Mesenchymal stem cell (in vitro differentiated cells and primary cell): ENCODE data around the gene C8G.

Experiments
- DNase-seq: peaks from one replicate; pipeline ENCODE4 v3.0.0-alpha.2; 2013
- H2AFZ ChIP-seq: one replicate; pipeline ENCODE4 v1.6.1; 2013; ENCODE audit warnings: low read depth, mild to moderate bottlenecking, control low read depth, inconsistent platforms, low read length, moderate library complexity
- H2AK5ac ChIP-seq: 2 replicates; pipeline ENCODE4 v1.6.1; 2013; ENCODE audit warnings: low read length, moderate library complexity, mild to moderate bottlenecking, inconsistent platforms; ENCODE audit not compliant: severe bottlenecking
- H2BK120ac ChIP-seq: one replicate; pipeline ENCODE4 v1.6.1; 2013; ENCODE audit warnings: low read depth, mild to moderate bottlenecking, inconsistent platforms, low read length, moderate library complexity
- H2BK12ac ChIP-seq, 2 experiments: one replicate each; pipeline ENCODE4 v1.6.1; 2013; ENCODE audit warnings: inconsistent platforms in 2 of 2, low read length in 2 of 2, mild to moderate bottlenecking in 2 of 2, moderate library complexity in 2 of 2, control low read depth in 1 of 2
- H2BK15ac ChIP-seq: one replicate; pipeline ENCODE4 v1.6.1; 2013; ENCODE audit warnings: mild to moderate bottlenecking, low read depth, inconsistent platforms; ENCODE audit not compliant: poor library complexity, severe bottlenecking
- H2BK5ac ChIP-seq: 2 replicates; pipeline ENCODE4 v1.6.1; 2013; ENCODE audit warnings: low read depth, mild to moderate bottlenecking, low read length, control low read depth, inconsistent platforms; ENCODE audit not compliant: poor library complexity, severe bottlenecking
- H3K14ac ChIP-seq, 2 experiments: one replicate each; pipeline ENCODE4 v1.6.1; 2013; ENCODE audit warnings: inconsistent platforms in 2 of 2, low read length in 2 of 2, control low read depth in 1 of 2, mild to moderate bottlenecking in 1 of 2, moderate library complexity in 1 of 2
- H3K18ac ChIP-seq, 2 experiments: one replicate each; pipeline ENCODE4 v1.6.1; 2013; ENCODE audit warnings: inconsistent platforms in 2 of 2, low read length in 2 of 2, control low read depth in 1 of 2, low read depth in 1 of 2, mild to moderate bottlenecking in 1 of 2
- H3K23ac ChIP-seq, 2 experiments: one replicate each; pipeline ENCODE4 v1.6.1; 2013; ENCODE audit warnings: inconsistent platforms in 2 of 2, low read length in 2 of 2, mild to moderate bottlenecking in 2 of 2, moderate library complexity in 2 of 2, control low read depth in 1 of 2
- H3K27ac ChIP-seq: 2 replicates; pipeline ENCODE4 v1.5.1; 2013; ENCODE audit warnings: mild to moderate bottlenecking, moderate library complexity, low read length, control low read depth, inconsistent platforms; ENCODE audit not compliant: poor library complexity, severe bottlenecking
- H3K27me3 ChIP-seq, 2 experiments: 2 replicates each; pipeline versions ENCODE4 v1.6.1 to v1.7.0; 2013; ENCODE audit warnings: low read length in 2 of 2, mild to moderate bottlenecking in 2 of 2, moderate library complexity in 2 of 2, control low read depth in 1 of 2, inconsistent platforms in 1 of 2; ENCODE audit not compliant: control insufficient read depth in 1 of 2, insufficient read depth in 1 of 2
- H3K36me3 ChIP-seq, 2 experiments: 2 replicates each; pipeline versions ENCODE4 v1.6.1 to v1.7.0; 2013; ENCODE audit warnings: low read length in 2 of 2, control low read depth in 1 of 2, inconsistent platforms in 1 of 2, low read depth in 1 of 2, mild to moderate bottlenecking in 1 of 2; ENCODE audit not compliant: insufficient read depth in 2 of 2, control insufficient read depth in 1 of 2
- H3K4ac ChIP-seq, 2 experiments: one replicate each; pipeline ENCODE4 v1.6.1; 2013; ENCODE audit warnings: inconsistent platforms in 2 of 2, low read length in 2 of 2, mild to moderate bottlenecking in 2 of 2, moderate library complexity in 2 of 2, control low read depth in 1 of 2, low read depth in 1 of 2
- H3K4me1 ChIP-seq: 2 replicates; pipeline ENCODE4 v1.6.1; 2013; ENCODE audit warnings: low read depth, low read length, control low read depth; ENCODE audit not compliant: control insufficient read depth, insufficient read depth
- H3K4me2 ChIP-seq: 2 replicates; pipeline ENCODE4 v1.6.1; 2013; ENCODE audit warnings: low read length, mild to moderate bottlenecking, inconsistent platforms; ENCODE audit not compliant: poor library complexity, severe bottlenecking
- H3K4me3 ChIP-seq, 2 experiments: 2 replicates each; pipeline versions ENCODE4 v1.5.1 to v1.7.0; 2013; ENCODE audit warnings: low read length in 2 of 2, mild to moderate bottlenecking in 2 of 2, control low read depth in 1 of 2, low read depth in 1 of 2; ENCODE audit not compliant: insufficient read depth in 1 of 2
- H3K79me1 ChIP-seq: replicated peaks from 2 replicates; pipeline ENCODE4 v1.6.1; 2013; ENCODE audit warnings: mild to moderate bottlenecking, control low read depth, low read length, inconsistent platforms; ENCODE audit not compliant: poor library complexity, severe bottlenecking
- H3K9ac ChIP-seq: 2 replicates; pipeline ENCODE4 v1.7.0; 2013; ENCODE audit warnings: mild to moderate bottlenecking, low read length, moderate library complexity
- H3K9me3 ChIP-seq: 2 replicates; pipeline ENCODE4 v1.7.0; 2013; ENCODE audit warnings: mild to moderate bottlenecking, low read length; ENCODE audit not compliant: control insufficient read depth
- H4K8ac ChIP-seq: one replicate; pipeline ENCODE4 v1.6.1; 2013; ENCODE audit warnings: inconsistent platforms, mild to moderate bottlenecking, low read length, moderate library complexity
- H4K91ac ChIP-seq: one replicate; pipeline ENCODE4 v1.6.1; 2013; ENCODE audit warnings: mild to moderate bottlenecking, low read length, inconsistent platforms
- WGBS: methylation state at CpG from one replicate; pipeline ENCODE4 v1.1.7; 2013; ENCODE audit warnings: mixed read lengths; 5-methylcytosine and 5-hydroxymethylcytosine counted together

Gene C8G

DNA sequence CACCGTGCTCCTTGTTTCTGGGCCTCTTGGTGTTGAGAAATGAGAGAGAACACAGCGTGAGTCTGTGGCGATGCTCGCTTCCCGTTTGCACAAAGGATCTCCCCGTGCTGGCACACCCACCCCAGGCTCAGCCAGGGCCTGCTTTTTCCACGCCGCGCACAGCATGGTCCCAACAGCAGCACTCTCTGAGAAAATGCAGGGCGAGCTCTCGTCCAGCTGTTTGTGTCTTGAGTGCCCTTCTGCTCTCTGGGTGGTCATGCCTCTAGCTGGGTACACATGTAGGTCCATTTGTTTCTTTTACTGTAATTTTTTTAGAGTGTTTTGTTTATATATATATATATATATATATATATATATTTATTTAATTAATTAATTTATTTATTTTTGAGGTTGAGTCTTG lies 27.1 kb upstream of the C8G start:
- WGBS, result 98% methylated on average over 10 of the region's 11 CpGs
- no peak overlapping the region for H2BK15ac ChIP-seq
- H3K9me3 ChIP-seq, result no peaks in the 10 kb centered on the region
- H2BK5ac ChIP-seq, result no peak overlapping the region
- H3K36me3 ChIP-seq, result peaks cover 52 to 73% of the 10 kb centered on the region in 2 experiments
- H2AK5ac ChIP-seq, result no peak overlapping the region
- no peak overlapping the region for H2AFZ ChIP-seq
- H2BK120ac ChIP-seq, result no peak overlapping the region
- H3K9ac ChIP-seq, result no peak overlapping the region
- H3K18ac ChIP-seq, result no peak overlapping the region
- peaks cover 45% of the 10 kb centered on the region for H3K79me1 ChIP-seq
- no peak overlapping the region for H3K14ac ChIP-seq
- H2BK12ac ChIP-seq, result no peak overlapping the region
- no peaks in the 10 kb centered on the region for H3K27me3 ChIP-seq
- no peak overlapping the region for H4K91ac ChIP-seq
- H3K4me3 ChIP-seq, result no peak overlapping the region
- DNase-seq, result no peak
- no peak overlapping the region for H3K27ac ChIP-seq
- no peak overlapping the region for H3K4ac ChIP-seq
- H3K23ac ChIP-seq, result no peak overlapping the region
- peaks cover 4% of the 10 kb centered on the region for H3K4me1 ChIP-seq
- H3K4me2 ChIP-seq, result no peak overlapping the region
- no peak overlapping the region for H4K8ac ChIP-seq

DNA sequence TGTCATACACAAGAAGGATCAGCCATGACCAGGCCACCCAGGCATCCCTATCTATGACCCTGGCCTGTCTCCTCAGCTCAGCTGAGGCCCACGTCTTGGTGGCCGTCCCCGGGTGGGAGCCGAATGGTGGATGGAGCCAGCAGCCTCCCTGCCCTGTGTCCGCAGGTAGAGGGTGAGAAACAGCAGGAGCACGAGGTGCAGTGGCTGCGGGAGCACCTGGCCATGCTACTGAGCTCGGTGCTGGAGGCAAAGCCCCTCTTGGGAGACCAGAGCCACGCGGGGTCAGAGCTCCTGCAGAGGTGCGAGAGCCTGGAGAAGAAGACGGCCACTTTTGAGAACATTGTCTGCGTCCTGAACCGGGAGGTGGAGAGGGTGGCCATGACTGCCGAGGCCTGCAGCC lies 25.0 kb upstream of the C8G start:
- H2BK120ac ChIP-seq, result no peak overlapping the region
- H3K27ac ChIP-seq, result no peak overlapping the region
- 98% methylated on average over 15 of the region's 15 CpGs for WGBS
- H3K23ac ChIP-seq, result no peak overlapping the region
- no peak overlapping the region for H2AFZ ChIP-seq
- no peak overlapping the region for H2BK12ac ChIP-seq
- H3K4me3 ChIP-seq, result no peak overlapping the region
- H3K27me3 ChIP-seq, result no peaks in the 10 kb centered on the region
- peaks cover 39% of the 10 kb centered on the region for H3K79me1 ChIP-seq
- no peak overlapping the region for H3K18ac ChIP-seq
- no peak overlapping the region for H2BK15ac ChIP-seq
- H3K14ac ChIP-seq, result no peak overlapping the region
- no peak overlapping the region for H2BK5ac ChIP-seq
- no peak overlapping the region for H4K91ac ChIP-seq
- no peak overlapping the region for H3K9ac ChIP-seq
- H3K4me2 ChIP-seq, result no peak overlapping the region
- H3K4me1 ChIP-seq, result peaks cover 6% of the 10 kb centered on the region
- H2AK5ac ChIP-seq, result no peak overlapping the region
- H3K4ac ChIP-seq, result no peak overlapping the region
- H3K9me3 ChIP-seq, result no peaks in the 10 kb centered on the region
- no peak overlapping the region for H4K8ac ChIP-seq
- DNase-seq, result no peak
- H3K36me3 ChIP-seq, result peaks cover 52 to 75% of the 10 kb centered on the region in 2 experiments

DNA sequence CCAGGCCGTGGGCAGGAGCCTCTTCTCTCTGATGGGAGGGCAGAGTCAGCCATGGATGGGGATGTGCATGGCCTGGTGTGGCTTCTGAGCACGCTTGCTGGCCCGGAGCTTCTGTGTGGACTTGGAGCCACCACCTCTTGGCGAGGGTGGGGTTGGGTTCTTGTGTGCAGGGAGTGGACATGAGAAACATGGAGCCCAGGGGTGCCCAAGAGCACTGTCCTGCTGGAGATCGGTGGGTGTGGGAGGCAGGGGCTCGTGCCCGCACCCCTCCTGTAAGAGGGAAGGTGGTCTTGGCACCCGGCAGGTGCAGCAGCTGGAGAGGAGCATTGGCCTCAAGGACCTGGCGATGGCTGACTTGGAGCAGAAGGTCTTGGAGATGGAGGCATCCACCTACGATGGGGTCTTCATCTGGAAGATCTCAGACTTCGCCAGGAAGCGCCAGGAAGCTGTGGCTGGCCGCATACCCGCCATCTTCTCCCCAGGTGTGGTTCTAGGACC lies 24.3 kb upstream of the C8G start:
- Histone ChIP-seq H3K4ac (no peak overlapping the region), H3K4me2 (no peak overlapping the region), H3K23ac (no peak overlapping the region), H3K27ac (no peak overlapping the region), H2BK5ac (no peak overlapping the region), H3K36me3 (peaks cover 49 to 75% of the 10 kb centered on the region in 2 experiments), H4K8ac (no peak overlapping the region), H3K27me3 (no peaks in the 10 kb centered on the region), H2BK12ac (no peak overlapping the region), H3K79me1 (peaks cover 36% of the 10 kb centered on the region), H3K18ac (no peak overlapping the region), H3K9ac (no peak overlapping the region), H3K4me3 (no peak overlapping the region), H3K9me3 (no peaks in the 10 kb centered on the region), H2AFZ (no peak overlapping the region), H3K4me1 (peaks cover 5% of the 10 kb centered on the region), H2BK120ac (no peak overlapping the region), H4K91ac (no peak overlapping the region), H3K14ac (no peak overlapping the region), H2AK5ac (no peak overlapping the region), H2BK15ac (no peak overlapping the region)
- DNase-seq, result no peak
- 97% methylated on average over 14 of the region's 14 CpGs for WGBS

DNA sequence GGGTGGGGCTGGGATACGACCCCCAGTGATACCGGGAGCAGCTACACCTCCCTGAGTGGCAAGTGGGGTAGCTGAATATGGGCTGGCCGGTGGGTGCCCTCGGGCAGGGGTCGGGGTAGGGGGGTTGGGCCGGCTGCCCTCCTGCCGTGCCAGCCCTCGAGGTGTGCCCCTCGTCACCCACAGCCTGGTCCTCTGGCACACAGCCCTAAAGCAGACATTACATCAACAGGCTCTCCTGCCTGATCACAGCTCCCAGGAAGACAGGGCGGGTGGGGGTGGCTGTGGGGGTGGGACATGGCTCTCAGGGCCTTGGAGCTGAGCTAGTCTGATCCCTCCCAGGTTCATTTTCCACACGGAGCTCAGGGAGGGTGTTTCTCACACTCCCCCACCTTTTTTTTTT lies 23.7 kb upstream of the C8G start:
- Histone ChIP-seq H3K4ac (no peak overlapping the region), H3K14ac (no peak overlapping the region), H3K9ac (no peak overlapping the region), H4K91ac (no peak overlapping the region), H2BK120ac (no peak overlapping the region), H2BK12ac (no peak overlapping the region), H3K23ac (no peak overlapping the region), H2BK15ac (no peak overlapping the region), H2AFZ (no peak overlapping the region), H2BK5ac (no peak overlapping the region), H3K4me1 (peaks cover 5% of the 10 kb centered on the region), H3K9me3 (no peaks in the 10 kb centered on the region), H3K18ac (no peak overlapping the region), H3K27ac (no peak overlapping the region), H3K36me3 (peaks cover 49 to 75% of the 10 kb centered on the region in 2 experiments), H2AK5ac (no peak overlapping the region), H4K8ac (no peak overlapping the region), H3K4me3 (no peak overlapping the region), H3K79me1 (peaks cover 33% of the 10 kb centered on the region), H3K27me3 (no peaks in the 10 kb centered on the region), H3K4me2 (no peak overlapping the region)
- WGBS, result 95% methylated on average over 6 of the region's 11 CpGs
- DNase-seq, result no peak
